Fibroblast of lung (primary cell): Measurements from ENCODE around the gene MRGPRF. TPM values are rescaled to one million over a fixed set of nuclear protein-coding genes. Genes with fewer than 3 reads are reported as not detected.

Experiments used
- DNase-seq, 2 donors: peaks; one replicate each; pipeline versions ENCODE4 v3.0.0 to v3.0.0-alpha.2; 2010; ENCODE audit warnings: low read depth in 2 of 2
- H2AFZ ChIP-seq: 2 replicates; pipeline ENCODE4 v1.5.1; 2012; ENCODE audit warnings: low read length, control low read depth, inconsistent platforms
- H3K27ac ChIP-seq: 2 replicates; pipeline ENCODE4 v1.5.1; 2011; ENCODE audit warnings: low read length, control low read depth; ENCODE audit not compliant: insufficient read depth
- H3K27me3 ChIP-seq: 2 replicates; pipeline ENCODE4 v1.5.1; 2011; ENCODE audit warnings: mild to moderate bottlenecking, low read length; ENCODE audit not compliant: control insufficient read depth, insufficient read depth
- H3K36me3 ChIP-seq: 2 replicates; pipeline ENCODE4 v1.5.1; 2011; ENCODE audit warnings: low read length; ENCODE audit not compliant: control insufficient read depth, insufficient read depth
- H3K4me1 ChIP-seq: 2 replicates; pipeline ENCODE4 v1.5.1; 2011; ENCODE audit warnings: low read length; ENCODE audit not compliant: control insufficient read depth, insufficient read depth; ENCODE audit errors: extremely low read depth
- H3K4me2 ChIP-seq: 2 replicates; pipeline ENCODE4 v1.5.1; 2011; ENCODE audit warnings: low read length, control low read depth; ENCODE audit not compliant: insufficient read depth; ENCODE audit errors: extremely low read depth
- H3K4me3 ChIP-seq, 4 experiments: fragments of 200-600 bp in 1 of 4; sonication (generic) in 1 of 4; replicated peaks in 1 of 4; 2 replicates each; pipeline ENCODE4 v1.5.1; 2011 to 2016; ENCODE audit warnings: low read length in 4 of 4, low read depth in 3 of 4, mild to moderate bottlenecking in 3 of 4, control low read depth in 2 of 4, inconsistent platforms in 1 of 4, mixed read lengths in 1 of 4; ENCODE audit not compliant: insufficient read depth in 1 of 4; ENCODE audit errors: control extremely low read depth in 1 of 4
- H3K79me2 ChIP-seq: 2 replicates; pipeline ENCODE4 v1.5.1; 2012; ENCODE audit warnings: mild to moderate bottlenecking, low read length, inconsistent platforms; ENCODE audit not compliant: control insufficient read depth, insufficient read depth
- H3K9ac ChIP-seq: 2 replicates; pipeline ENCODE4 v1.5.1; 2011; ENCODE audit warnings: mild to moderate bottlenecking, low read length, control low read depth; ENCODE audit not compliant: insufficient read depth
- H3K9me3 ChIP-seq: 2 replicates; pipeline ENCODE4 v1.5.1; 2012; ENCODE audit warnings: low read depth, low read length; ENCODE audit not compliant: control insufficient read depth, insufficient read depth
- H4K20me1 ChIP-seq: 2 replicates; pipeline ENCODE4 v1.5.1; 2011; ENCODE audit warnings: low read length; ENCODE audit not compliant: control insufficient read depth, insufficient read depth; ENCODE audit errors: extremely low read depth
- CTCF ChIP-seq, 2 donors: IDR thresholded peaks in 1 of 2; conservative IDR thresholded peaks in 1 of 2; 1 replicate in 1 of 2; 2 replicates in 1 of 2; pipeline ENCODE4 v1.5.1; 2011 to 2012; ENCODE audit warnings: low read length in 2 of 2, control low read depth in 1 of 2, inconsistent platforms in 1 of 2, low read depth in 1 of 2, mild to moderate bottlenecking in 1 of 2
- EZH2 ChIP-seq: IDR thresholded peaks from 2 replicates; pipeline ENCODE4 v1.5.1; 2012; ENCODE audit warnings: low read length, control low read depth, mild to moderate bottlenecking; ENCODE audit errors: missing control alignments
- polyA plus RNA-seq, 2 donors: library from polyadenylated mRNA; depleted of rRNA in 1 of 2; stranded (reverse) in 1 of 2; unstranded in 1 of 2; fragments of >200 nt; gene quantifications; 2 replicates each; pipeline ENCODE4 v1.2.1, GENCODE V29; 2011 to 2012; ENCODE audit warnings: missing spikeins in 1 of 2
- total RNA-seq: library from RNA; depleted of rRNA; stranded (reverse); fragments of >200 nt; gene quantifications from 2 replicates; pipeline ENCODE4 v1.2.1, GENCODE V29; 2014

MRGPRF gene
- total and polyA plus RNA-seq, 2 donors (not counting 1 experiment from before 2014, with no cell fraction given) = 84.2 to 88.1 TPM

GRCh38 chr11:69003866-69004367 is 9.1 kb downstream of the MRGPRF start:
- no peaks in the 10 kb centered on the region for H4K20me1 ChIP-seq
- peaks cover 14% of the 10 kb centered on the region for H3K79me2 ChIP-seq
- no peak overlapping the region for H3K4me2 ChIP-seq
- no peak for TF ChIP-seq EZH2
- TF ChIP-seq CTCF (conservative IDR thresholded peaks at IDR 0.05 in 1 of 2, IDR thresholded peaks at IDR 0.05 in 1 of 2; ENCODE audit: low read depth in 1 of 2, low read length in 2 of 2) = no peak
- H3K9ac ChIP-seq = no peak overlapping the region
- H3K36me3 ChIP-seq = peaks cover 36% of the 10 kb centered on the region
- no peak for DNase-seq
- H2AFZ ChIP-seq = no peak overlapping the region
- H3K4me3 ChIP-seq = no peak overlapping the region
- no peak overlapping the region for H3K27ac ChIP-seq
- H3K9me3 ChIP-seq = no peaks in the 10 kb centered on the region
- H3K4me1 ChIP-seq = peaks cover 34% of the 10 kb centered on the region
- H3K27me3 ChIP-seq = no peaks in the 10 kb centered on the region

- Histone ChIP-seq H3K4me2 (no peak overlapping the region), H3K4me1 (peaks cover 32% of the 10 kb centered on the region), H3K36me3 (peaks cover 33% of the 10 kb centered on the region), H3K79me2 (peaks cover 14% of the 10 kb centered on the region), H4K20me1 (no peaks in the 10 kb centered on the region), H3K27me3 (no peaks in the 10 kb centered on the region), H3K4me3 (no peak overlapping the region), H3K9ac (no peak overlapping the region), H3K27ac (no peak overlapping the region), H3K9me3 (no peaks in the 10 kb centered on the region), H2AFZ (no peak overlapping the region)
- DNase-seq = no peak
- no peak for TF ChIP-seq EZH2
- TF ChIP-seq CTCF (conservative IDR thresholded peaks at IDR 0.05 in 1 of 2, IDR thresholded peaks at IDR 0.05 in 1 of 2; ENCODE audit: low read depth in 1 of 2, low read length in 2 of 2) = no peak
Observed at GRCh38 chr11:69003301-69003865, 9.7 kb downstream of the MRGPRF start.

- no peaks in the 10 kb centered on the region for H3K27me3 ChIP-seq
- no peak for DNase-seq
- H3K27ac ChIP-seq = no peak overlapping the region
- no peaks in the 10 kb centered on the region for H4K20me1 ChIP-seq
- peaks cover 14% of the 10 kb centered on the region for H3K79me2 ChIP-seq
- peaks cover 30% of the 10 kb centered on the region for H3K36me3 ChIP-seq
- H3K4me1 ChIP-seq = peaks cover 29% of the 10 kb centered on the region
- no peak overlapping the region for H2AFZ ChIP-seq
- H3K4me3 ChIP-seq = no peak overlapping the region
- TF ChIP-seq EZH2 (no peak), CTCF (conservative IDR thresholded peaks at IDR 0.05 in 1 of 2, IDR thresholded peaks at IDR 0.05 in 1 of 2; ENCODE audit: low read depth in 1 of 2, low read length in 2 of 2) (no peak)
- no peak overlapping the region for H3K9ac ChIP-seq
- H3K9me3 ChIP-seq = no peaks in the 10 kb centered on the region
- H3K4me2 ChIP-seq = no peak overlapping the region
Observed at GRCh38 chr11:69002570-69003231, 10.3 kb downstream of the MRGPRF start.
